ENCODE data around the gene ZNF207.
"Not testable (repeated sequence)": the region's sequence is repeated elsewhere in the genome, so short reads cannot be mapped to it uniquely, and the experiment has no call there.

Gene ZNF207

GRCh38 chr17:32311028-32311536, 38.9 kb upstream of the ZNF207 start:
- POLR2A ChIA-PET (ENCODE audit: low non-redundant PET) = no interaction called here
- no peak for TF ChIP-seq CTCF (conservative IDR thresholded peaks at IDR 0.05; ENCODE audit: low read depth)
- no peak overlapping the region for H3K27ac ChIP-seq
- CTCF ChIA-PET = interaction anchor here (0.5 to 0.9 kb wide), 4 partner anchors 9 to 120 kb away, joined by 3 to 6 read pairs (median 3); no protein-coding TSS in a partner anchor
- DNase-seq (ENCODE audit: low spot score) = no peak

GRCh38 chr17:32314636-32315035, 35.3 kb upstream of the ZNF207 start:
- H3K27ac ChIP-seq = no peak overlapping the region
- POLR2A ChIA-PET (ENCODE audit: low non-redundant PET) = no interaction called here
- CTCF ChIA-PET = no interaction called here
- DNase-seq (ENCODE audit: low spot score) = no peak
- no peak for TF ChIP-seq CTCF (conservative IDR thresholded peaks at IDR 0.05; ENCODE audit: low read depth)

- DNase-seq (ENCODE audit: low spot score) = no peak
- CTCF ChIA-PET = no interaction called here
- no peak for TF ChIP-seq CTCF (conservative IDR thresholded peaks at IDR 0.05; ENCODE audit: low read depth)
- POLR2A ChIA-PET (ENCODE audit: low non-redundant PET) = no interaction called here
- H3K27ac ChIP-seq = no peak overlapping the region
These were observed 34.8 kb upstream of the ZNF207 start for GRCh38 chr17:32315171-32315570.

GRCh38 chr17:32316653-32317052, 33.3 kb upstream of the ZNF207 start:
- DNase-seq (ENCODE audit: low spot score); POLR2A ChIA-PET (ENCODE audit: low non-redundant PET); H3K27ac ChIP-seq: not testable (repeated sequence)
- CTCF ChIA-PET = interaction anchor here (1.3 kb wide), 1 partner anchor 64 kb away, joined by 9 read pairs; no protein-coding TSS in a partner anchor

- CTCF ChIA-PET = no interaction called here
- DNase-seq (ENCODE audit: low spot score) = no peak
- POLR2A ChIA-PET (ENCODE audit: low non-redundant PET) = no interaction called here
- no peak for TF ChIP-seq CTCF (conservative IDR thresholded peaks at IDR 0.05; ENCODE audit: low read depth)
- no peak overlapping the region for H3K27ac ChIP-seq
These were observed 32.6 kb upstream of the ZNF207 start for GRCh38 chr17:32317353-32317752.

GRCh38 chr17:32318071-32318470, 31.9 kb upstream of the ZNF207 start:
- ChIA-PET POLR2A (ENCODE audit: low non-redundant PET) (no interaction called here), CTCF (interaction anchor here (0.6 to 1.2 kb wide), 4 partner anchors 13 to 311 kb away, joined by 3 to 9 read pairs (median 6); partner anchors contain the start of gene LRRC37B)
- TF ChIP-seq CTCF (conservative IDR thresholded peaks at IDR 0.05; ENCODE audit: low read depth) = no peak
- no peak for DNase-seq (ENCODE audit: low spot score)
- H3K27ac ChIP-seq = no peak overlapping the region

- H3K27ac ChIP-seq = no peak overlapping the region
- ChIA-PET POLR2A (ENCODE audit: low non-redundant PET) (no interaction called here), CTCF (interaction anchor here (0.6 to 0.9 kb wide), 4 partner anchors 32 to 74 kb away, joined by 4 to 6 read pairs (median 6); no protein-coding TSS in a partner anchor)
- TF ChIP-seq CTCF (conservative IDR thresholded peaks at IDR 0.05; ENCODE audit: low read depth) = peak; percentile 91
- peak; percentile 76 for DNase-seq (ENCODE audit: low spot score)
These were observed 30.4 kb upstream of the ZNF207 start for GRCh38 chr17:32319548-32319905.

- CTCF ChIA-PET = interaction anchor here (0.6 to 0.9 kb wide), 5 partner anchors 9 to 74 kb away, joined by 3 to 6 read pairs (median 5); no protein-coding TSS in a partner anchor
- DNase-seq (ENCODE audit: low spot score); POLR2A ChIA-PET (ENCODE audit: low non-redundant PET); H3K27ac ChIP-seq: not testable (repeated sequence)
These were observed 29.9 kb upstream of the ZNF207 start for GRCh38 chr17:32320080-32320479.
